HG02973 (cell line): Measurements from ENCODE around the gene TOM1L2.
"Not testable (repeated sequence)": the region's sequence is repeated elsewhere in the genome, so short reads cannot be mapped to it uniquely, and the experiment has no call there.

Source experiments
- ATAC-seq: cut with Tn5 transposase; IDR thresholded peaks from one replicate; pipeline ENCODE4 v1.9.1; 2021; ENCODE audit warnings: moderate library complexity; ENCODE audit not compliant: unreplicated experiment

TOM1L2 gene

DNA sequence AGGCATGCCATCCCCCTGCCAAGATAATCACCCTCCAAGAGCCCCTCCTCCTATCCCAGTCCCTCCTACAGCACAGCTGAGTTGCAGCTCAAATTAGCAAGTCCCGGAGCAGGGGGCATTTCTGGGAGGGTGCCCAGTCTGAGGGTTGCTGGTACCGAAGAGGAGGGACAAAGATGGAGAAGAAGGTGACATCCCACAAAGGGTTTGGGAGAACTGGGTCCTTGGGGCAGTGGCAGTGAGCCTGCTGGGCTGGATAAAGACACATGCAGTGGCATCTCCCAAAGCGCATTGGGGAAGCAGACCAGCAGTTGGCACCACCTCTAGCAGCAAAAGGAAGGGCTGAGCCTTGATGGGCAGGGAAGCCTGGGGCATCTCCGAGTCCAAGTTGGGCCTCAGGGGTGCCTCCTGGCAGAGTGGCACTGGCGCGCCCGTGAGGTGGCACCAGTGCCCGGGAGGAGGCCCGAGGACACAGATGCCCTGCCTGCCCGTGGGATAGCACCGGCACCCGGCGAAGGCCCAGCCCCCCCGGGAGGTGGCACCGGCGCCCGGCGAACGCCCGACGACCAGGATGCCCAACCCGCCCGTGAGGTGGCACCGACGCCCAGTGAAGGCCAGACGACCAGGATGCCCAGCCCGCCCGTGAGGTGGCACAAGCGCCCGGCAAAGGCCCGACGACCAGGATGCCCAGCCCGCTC lies 622 bp downstream of the TOM1L2 start:
- no peak for ATAC-seq

- no peak for ATAC-seq
These were observed 1.3 kb downstream of the TOM1L2 start for GRCh38 chr17:17970699-17971430.

GRCh38 chr17:17966399-17966798 lies 5.8 kb downstream of the TOM1L2 start:
- no peak for ATAC-seq

GRCh38 chr17:17965152-17965721 lies 7.0 kb downstream of the TOM1L2 start:
- ATAC-seq = no peak

DNA sequence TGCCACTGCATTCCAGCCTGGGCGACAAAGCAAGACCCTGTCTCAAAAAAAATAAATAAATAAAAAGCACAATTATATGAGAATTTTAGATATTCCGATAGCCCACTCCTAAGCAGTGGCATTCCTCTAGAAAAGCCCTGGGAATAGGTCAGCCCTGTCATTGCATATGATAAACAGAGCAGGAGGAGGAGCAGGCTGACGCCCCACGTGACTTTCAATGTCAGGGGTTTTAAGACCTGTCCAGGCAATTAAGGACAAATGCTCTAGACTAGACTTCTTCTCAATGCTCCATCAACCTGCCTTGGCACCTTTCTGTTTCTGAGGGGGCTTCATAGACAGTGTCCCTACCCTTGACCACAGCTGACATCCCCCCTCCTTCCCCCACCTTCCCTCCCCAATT lies 7.5 kb downstream of the TOM1L2 start:
- no peak for ATAC-seq

DNA sequence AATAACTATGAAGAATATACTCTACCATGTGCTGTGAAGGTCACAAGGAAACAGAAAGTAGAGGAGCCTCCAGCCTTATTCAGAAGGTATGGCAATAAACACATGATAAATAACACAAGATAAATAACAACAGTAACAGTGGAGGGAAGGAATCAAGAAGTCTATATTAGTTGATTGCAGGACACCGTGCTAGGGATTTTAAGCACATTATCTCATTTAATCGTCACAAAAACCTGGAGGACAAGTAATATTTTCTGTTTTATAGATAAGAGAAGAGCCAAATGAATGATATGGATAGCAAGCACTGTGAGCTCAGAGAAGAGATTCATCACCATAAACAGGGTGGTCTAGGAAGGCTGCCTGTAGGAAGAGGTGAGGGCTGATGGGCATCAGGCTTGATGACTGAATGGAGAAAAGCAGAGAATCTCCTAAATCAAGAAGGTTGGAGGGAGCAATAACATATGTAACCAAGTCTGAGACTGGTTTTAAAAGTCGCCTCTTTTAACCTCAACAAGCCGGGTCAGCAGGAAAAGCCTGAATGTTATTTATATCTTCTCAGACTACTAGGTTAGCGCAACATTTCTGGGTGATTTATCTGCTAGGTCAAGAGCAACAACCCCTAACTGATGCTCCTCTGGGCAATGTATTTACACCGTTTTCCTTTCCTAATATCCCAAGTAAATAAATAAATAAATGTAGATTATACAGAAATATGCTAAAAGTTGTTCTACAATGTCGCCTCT lies 8.3 kb downstream of the TOM1L2 start:
- ATAC-seq = no peak

DNA sequence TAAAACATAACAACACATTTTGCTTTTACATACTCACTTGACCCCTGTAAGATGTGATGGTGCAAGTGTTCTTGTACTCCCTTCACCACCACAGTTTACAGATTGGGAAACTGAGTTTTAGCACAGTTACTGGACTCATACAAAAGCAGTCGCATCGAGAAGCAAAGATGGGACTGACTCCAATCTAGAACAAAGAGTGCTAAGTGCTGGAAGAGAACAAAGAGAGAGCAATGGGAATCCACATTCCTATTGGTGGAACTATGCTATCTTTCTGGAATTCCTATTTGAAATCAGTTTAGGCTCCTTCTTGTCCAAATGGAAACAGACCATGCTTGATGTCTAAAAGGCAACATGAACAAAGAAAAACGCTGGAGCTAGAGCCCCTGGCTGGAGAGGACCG lies 9.1 kb downstream of the TOM1L2 start:
- no peak for ATAC-seq

DNA sequence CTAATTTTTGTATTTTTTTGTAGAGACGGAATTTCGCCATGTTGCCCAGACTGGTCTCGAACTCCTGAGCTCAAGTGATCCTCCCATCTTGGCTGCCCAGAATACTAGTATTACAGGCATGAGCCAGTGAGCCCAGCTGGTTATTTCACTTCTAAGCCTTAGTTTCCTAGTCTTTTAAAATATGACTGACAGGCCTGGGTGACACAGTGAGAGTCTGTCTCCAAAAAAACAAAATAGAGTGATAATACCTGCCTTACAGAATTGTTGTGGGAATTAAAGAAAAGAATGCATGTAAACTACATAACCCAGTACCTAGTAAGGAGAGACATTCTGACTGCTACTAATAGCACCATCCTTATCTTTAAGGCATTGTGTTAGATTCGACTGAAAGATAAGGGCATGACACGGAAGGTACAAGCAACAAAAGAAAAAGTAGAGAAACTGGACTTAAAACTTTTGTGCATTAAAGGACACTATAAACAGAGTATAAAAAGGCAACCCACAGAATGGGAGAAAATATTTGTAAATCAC lies 11.6 kb downstream of the TOM1L2 start:
- ATAC-seq = no peak

GRCh38 chr17:17959520-17960361 lies 12.5 kb downstream of the TOM1L2 start:
- peak; percentile 45 for ATAC-seq

GRCh38 chr17:17958982-17959381 lies 13.2 kb downstream of the TOM1L2 start:
- no peak for ATAC-seq

DNA sequence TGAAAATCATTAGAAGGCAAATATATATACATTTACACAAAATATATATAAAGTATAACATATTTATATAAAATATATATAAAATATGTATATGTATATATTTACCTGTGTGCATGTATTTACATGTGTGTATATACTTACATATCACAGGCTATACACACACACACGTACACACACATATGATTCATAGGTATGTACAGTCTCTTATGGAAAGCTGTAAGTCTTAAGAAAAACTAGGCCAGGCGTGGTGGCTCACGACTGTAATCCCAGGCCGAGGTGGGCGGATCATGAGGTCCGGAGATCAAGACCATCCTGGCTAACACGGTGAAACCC lies 14.7 kb downstream of the TOM1L2 start:
- no peak for ATAC-seq

GRCh38 chr17:17955790-17956341 lies 16.3 kb downstream of the TOM1L2 start:
- ATAC-seq = not testable (repeated sequence)

GRCh38 chr17:17954079-17954478 lies 18.1 kb downstream of the TOM1L2 start:
- no peak for ATAC-seq

DNA sequence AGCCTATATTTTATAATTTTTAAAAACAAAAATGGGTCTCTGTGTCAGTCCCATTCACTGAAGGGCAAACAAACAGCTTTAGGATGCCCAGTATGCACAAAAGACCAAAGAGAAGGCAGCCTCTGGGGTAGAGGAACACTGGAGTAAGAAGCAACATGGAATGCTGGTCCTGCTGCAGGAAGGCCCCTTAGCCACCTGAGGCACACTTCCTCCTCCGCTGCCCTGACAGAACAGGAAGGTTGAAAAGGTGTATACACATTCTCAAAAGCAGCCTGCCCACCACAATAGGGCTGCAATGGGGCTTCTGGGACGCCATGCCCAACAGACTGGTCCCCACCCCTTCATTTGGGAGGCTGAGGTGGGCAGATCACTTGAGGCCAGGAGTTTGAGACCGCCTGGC lies 19.5 kb downstream of the TOM1L2 start:
- ATAC-seq = no peak

DNA sequence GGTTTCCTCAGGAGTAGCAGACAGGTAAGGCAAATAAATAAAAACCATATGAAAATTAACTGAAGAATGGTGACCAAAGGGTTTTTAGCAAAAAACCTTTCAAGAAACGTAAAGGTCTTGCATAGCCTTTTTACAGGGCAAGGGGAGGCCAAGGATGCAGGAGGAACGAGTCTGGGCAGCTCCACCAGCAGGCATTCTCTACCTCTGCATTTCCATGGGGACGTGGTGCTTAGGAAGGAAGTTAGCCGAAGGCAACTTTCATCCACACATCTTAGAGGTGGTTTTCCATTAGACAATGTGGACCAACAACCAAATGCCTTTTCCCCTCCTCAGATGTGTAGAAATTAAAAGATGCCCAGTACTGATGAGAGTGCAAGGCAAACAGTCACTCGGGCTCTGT lies 20.7 kb downstream of the TOM1L2 start:
- no peak for ATAC-seq

GRCh38 chr17:17950806-17951205 lies 21.4 kb downstream of the TOM1L2 start:
- ATAC-seq = no peak

- ATAC-seq = no peak
These were observed 21.9 kb downstream of the TOM1L2 start for GRCh38 chr17:17950347-17950746.

DNA sequence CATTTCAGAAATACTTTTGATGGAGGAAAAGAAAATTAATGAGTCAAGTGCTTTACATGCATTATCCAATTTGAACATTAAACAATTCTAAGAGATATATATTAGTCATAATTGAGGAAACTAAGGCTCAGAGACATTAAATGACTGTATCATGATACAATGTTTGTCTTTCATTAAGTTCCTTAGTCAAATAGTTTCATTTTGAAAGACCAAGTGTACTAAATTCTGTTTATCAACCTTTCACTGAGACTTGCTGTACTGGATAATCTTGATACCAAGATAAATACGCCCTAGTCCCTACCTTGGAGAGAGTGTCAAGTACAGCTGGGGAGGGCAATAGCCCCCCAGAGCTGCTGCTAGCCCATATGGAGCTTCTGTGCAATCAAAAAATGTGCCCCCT lies 24.2 kb downstream of the TOM1L2 start:
- ATAC-seq = no peak

DNA sequence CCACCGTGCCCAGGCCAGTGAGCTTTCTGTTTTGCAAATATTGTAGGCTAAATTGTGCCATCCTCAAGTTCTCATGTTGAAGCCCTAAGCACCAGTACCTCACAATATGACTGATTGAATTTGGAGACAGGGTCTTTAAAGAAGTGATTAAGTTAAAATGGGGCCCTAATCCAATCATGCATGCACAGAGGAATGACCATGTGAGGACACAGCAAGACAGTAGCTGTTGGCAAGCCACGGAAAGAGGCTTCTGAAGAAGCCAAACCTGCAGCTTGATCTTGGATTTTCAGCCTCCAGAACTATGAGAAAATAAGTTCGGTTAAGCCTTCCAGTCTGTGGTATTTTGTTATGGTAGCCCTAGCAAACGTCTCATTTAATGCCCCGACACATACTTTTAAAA lies 24.9 kb downstream of the TOM1L2 start:
- no peak for ATAC-seq

DNA sequence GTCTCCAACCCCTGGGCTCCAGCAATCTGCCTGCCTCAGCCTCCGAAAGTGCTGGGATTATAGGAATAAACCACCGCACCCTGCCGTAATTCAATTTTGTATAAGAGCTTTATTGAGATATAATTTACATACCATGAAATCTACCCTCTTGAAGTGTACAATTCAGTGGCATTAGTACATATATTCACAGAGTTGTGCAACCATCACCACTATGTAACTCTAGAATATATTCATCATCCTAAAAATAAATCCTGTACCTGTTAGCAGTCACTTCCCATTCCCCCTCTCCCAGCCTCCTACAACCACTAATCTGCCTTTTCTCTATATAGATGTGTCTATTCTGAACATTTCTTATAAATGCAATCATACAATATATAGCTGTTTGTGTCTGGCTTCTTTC lies 26.1 kb downstream of the TOM1L2 start:
- ATAC-seq = no peak
